ENCODE measurements around the gene EEPD1.

- TF ChIP-seq REST (IDR thresholded peaks at IDR 0.05) = no peak
- no peak for TF ChIP-seq USF2 (IDR thresholded peaks at IDR 0.05)
- no peak for TF ChIP-seq CTCF (IDR thresholded peaks at IDR 0.05)
- TF ChIP-seq POLR2A (IDR thresholded peaks at IDR 0.05; ENCODE audit: low read length) = no peak
- TF ChIP-seq JUN (IDR thresholded peaks at IDR 0.05) = no peak
- TF ChIP-seq EHF (CRISPR knock-in tag; IDR thresholded peaks at IDR 0.05) = no peak
- no peak for TF ChIP-seq EP300 (IDR thresholded peaks at IDR 0.05)
- TF ChIP-seq CHD4 (IDR thresholded peaks at IDR 0.05; ENCODE audit: borderline replicate concordance) = no peak
- no peak for TF ChIP-seq RAD21 (conservative IDR thresholded peaks at IDR 0.05 in 1 of 2, IDR thresholded peaks at IDR 0.05 in 1 of 2)
- no peak for TF ChIP-seq POLR2AphosphoS2 (conservative IDR thresholded peaks at IDR 0.05; ENCODE audit: low read length)
- TF ChIP-seq PBX3 (IDR thresholded peaks at IDR 0.05) = no peak
- TF ChIP-seq RNF2 (IDR thresholded peaks at IDR 0.05; ENCODE audit: borderline replicate concordance, low read depth) = no peak
These were observed 91.4 kb downstream of the EEPD1 start for GRCh38 chr7:36244429-36244828.
